ENCODE data around the gene LVRN.

LVRN gene

GRCh38 chr5:116075191-116075831 lies 113.0 kb downstream of the LVRN start:
- no peak for DNase-seq (ENCODE audit: low read depth)
- H3K4me3 ChIP-seq (ENCODE audit: low read depth, low read length): no peak overlapping the region

DNA sequence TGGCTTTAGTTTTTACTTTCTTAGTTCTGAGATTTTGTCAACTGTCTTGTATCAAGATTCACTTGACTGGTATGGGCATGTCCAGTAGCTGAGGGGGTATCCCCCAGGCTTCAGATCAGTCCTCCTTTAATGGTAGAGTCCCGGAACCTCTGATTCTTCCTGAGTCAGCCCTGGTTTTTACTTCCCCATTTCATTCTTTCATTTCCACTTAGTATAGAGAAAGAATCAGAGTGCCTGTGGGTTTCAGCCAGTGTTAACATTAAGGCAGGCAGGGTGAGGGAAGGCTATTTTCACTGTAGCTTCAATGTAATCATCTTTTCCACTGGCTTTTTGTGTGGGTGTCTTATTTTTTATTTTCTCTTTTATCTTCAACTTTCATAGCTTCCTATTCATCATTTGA lies 114.2 kb downstream of the LVRN start:
- H3K4me3 ChIP-seq (ENCODE audit: low read depth, low read length): no peak overlapping the region
- no peak for DNase-seq (ENCODE audit: low read depth)
